K562 (cell line): Measurements from ENCODE around the gene CACNB1. TPM values are rescaled to one million over a fixed set of nuclear protein-coding genes. Genes with fewer than 3 reads are reported as not detected.

ENCODE experiments used
- ELK1 ChIP-seq: sonication (generic); formaldehyde crosslinking; IDR thresholded peaks from 2 replicates; pipeline ENCODE4 v1.8.1; 2022; ENCODE audit warnings: missing genetic modification reagents
- FOSL1 ChIP-seq: fragments of 200-800 bp; sonication (Bioruptor generic); conservative IDR thresholded peaks from 2 replicates; pipeline ENCODE4 v1.6.1; 2016; ENCODE audit warnings: missing genetic modification characterization, missing compliant biosample characterization
- MAFG ChIP-seq: fragments of 450-650 bp; conservative IDR thresholded peaks from 2 replicates; pipeline ENCODE4 v1.6.1; 2016; ENCODE audit warnings: missing genetic modification characterization, missing compliant biosample characterization
- MAZ ChIP-seq, 2 experiments: fragments of 450-650 bp in 1 of 2; sonication (generic) in 1 of 2; formaldehyde crosslinking; IDR thresholded peaks in 1 of 2; conservative IDR thresholded peaks in 1 of 2; 2 replicates each; pipeline versions ENCODE4 v1.4.0 to v1.5.0; 2020; ENCODE audit warnings: mild to moderate bottlenecking in 1 of 2, missing genetic modification reagents in 1 of 2
- NCOA6 ChIP-seq: fragments of 450-650 bp; IDR thresholded peaks from 2 replicates; pipeline ENCODE4 v1.6.1; 2017; ENCODE audit warnings: mild to moderate bottlenecking
- PCBP1 ChIP-seq: fragments of 200-400 bp; formaldehyde crosslinking; IDR thresholded peaks from 2 replicates; pipeline ENCODE4 v1.6.1; 2018; ENCODE audit warnings: mild to moderate bottlenecking, low read depth, low read length; ENCODE audit not compliant: poor library complexity, severe bottlenecking
- SIRT6 ChIP-seq: IDR thresholded peaks from one replicate; pipeline ENCODE4 v1.6.1; 2012; ENCODE audit warnings: low read depth, mild to moderate bottlenecking, control low read depth, inconsistent platforms, low read length, moderate library complexity
- SMC3 ChIP-seq: conservative IDR thresholded peaks from 2 replicates; pipeline ENCODE4 v1.6.1; 2011; ENCODE audit warnings: low read depth, low read length, improper control_type of control experiment; ENCODE audit not compliant: insufficient read depth
- TFAM ChIP-seq: fragments of 250-450 bp; sonication (Bioruptor Pico); conservative IDR thresholded peaks from 2 replicates; pipeline ENCODE4 v1.5.0; 2021; ENCODE audit warnings: mild to moderate bottlenecking, moderate library complexity
- ZBTB33 ChIP-seq: sonication (generic); formaldehyde crosslinking; IDR thresholded peaks from 2 replicates; pipeline ENCODE4 v1.8.1; 2023; ENCODE audit warnings: mild to moderate bottlenecking, missing genetic modification reagents
- ZEB2 ChIP-seq: fragments of 450-650 bp; IDR thresholded peaks from 2 replicates; pipeline ENCODE4 v1.6.1; 2016
- ZNF140 ChIP-seq: fragments of 250-450 bp; sonication (Bioruptor Pico); IDR thresholded peaks from 2 replicates; pipeline ENCODE4 v1.8.0; 2021; ENCODE audit warnings: moderate library complexity, mild to moderate bottlenecking, inconsistent platforms
- ZNF407 ChIP-seq: fragments of 450-650 bp; IDR thresholded peaks from 2 replicates; pipeline ENCODE4 v1.6.1; 2016; ENCODE audit warnings: low read depth
- ZNF764 ChIP-seq: fragments of 250-450 bp; sonication (Bioruptor Pico); IDR thresholded peaks from 2 replicates; pipeline ENCODE4 v1.4.0; 2020; ENCODE audit warnings: low read depth, mild to moderate bottlenecking, moderate library complexity
- polyA plus RNA-seq, 8 experiments: library from polyadenylated mRNA; depleted of rRNA in 4 of 8; stranded (reverse) in 5 of 8; unstranded in 3 of 8; fragments of >200 nt; fragmentation: Nextera tagmentation in 2 of 8; fragmentation: Illumina TruSeq in 1 of 8; extraction: Ambion mirVana in 2 of 8; extraction: Trizol in 1 of 8; gene quantifications; 2 replicates each; pipeline versions ENCODE4 v1.2.1 to v1.2.3, GENCODE V29; 2011 to 2014; ENCODE audit warnings: inconsistent platforms in 1 of 8, missing spikeins in 1 of 8
- total RNA-seq, 7 experiments: library from RNA; depleted of rRNA in 6 of 7; stranded (reverse); fragments of >200 nt in 6 of 7; fragmentation: Illumina TruSeq in 2 of 7; extraction: Trizol in 2 of 7; gene quantifications; 2 replicates each; pipeline versions ENCODE4 v1.2.1 to v1.2.3, GENCODE V29; 2011 to 2021; ENCODE audit warnings: low replicate concordance in 1 of 7

CACNB1 gene
- total and polyA plus RNA-seq, 9 of the 15 experiments (the other 6 are each of a cell fraction or from before 2014, with no cell fraction given), result 0.08 to 7.4 (median 3.0) TPM

- no peak for TF ChIP-seq ZNF407
- TF ChIP-seq ZNF764 (CRISPR knock-in tag), result no peak
- no peak for TF ChIP-seq PCBP1
- TF ChIP-seq ZNF140 (CRISPR knock-in tag), result no peak
- TF ChIP-seq FOSL1 (tag), result no peak
- no peak for TF ChIP-seq ELK1 (CRISPR knock-in tag)
- peak; percentile 67 for TF ChIP-seq SMC3
- no peak for TF ChIP-seq SIRT6
- TF ChIP-seq TFAM, result no peak
- peak in 1 of 2 experiments; percentile 33; a peak in 1 of 4 replicates for TF ChIP-seq MAZ (CRISPR knock-in tag; conservative IDR thresholded peaks at IDR 0.05 in 1 of 2, IDR thresholded peaks at IDR 0.05 in 1 of 2)
- no peak for TF ChIP-seq ZEB2
- TF ChIP-seq MAFG (tag), result no peak
- no peak for TF ChIP-seq ZBTB33 (CRISPR knock-in tag)
- no peak for TF ChIP-seq NCOA6
These were observed 34.4 kb upstream of the CACNB1 start (continued) for GRCh38 chr17:39231591-39232551.
